CD8-positive, alpha-beta memory T cell (primary cell): ENCODE measurements around the gene SHLD3. TPM values are rescaled to one million over a fixed set of nuclear protein-coding genes. Genes with fewer than 3 reads are reported as not detected.
"Not testable (repeated sequence)": the region's sequence is repeated elsewhere in the genome, so short reads cannot be mapped to it uniquely, and the experiment has no call there.

ENCODE experiments used
- CTCF ChIA-PET: fragments of 350-600 bp; sonication (Branson Sonifier 250); formaldehyde crosslinking; loops from one replicate; lab custom pipeline; 2021; ENCODE audit warnings: antibody characterized with exemption; lab: Charles Lee
- POLR2A ChIA-PET: fragments of 350-600 bp; sonication (Branson Sonifier 250); formaldehyde crosslinking; loops from one replicate; lab custom pipeline; 2021; ENCODE audit warnings: antibody characterized with exemption; lab: Charles Lee
- DNase-seq, 5 donors: peaks; one replicate each; pipeline versions ENCODE4 v3.0.0 to v3.0.0-alpha.2; 2020 to 2022; ENCODE audit warnings: mixed read lengths in 1 of 5
- H3K27ac ChIP-seq: one replicate; pipeline ENCODE4 v1.7.0; 2013; ENCODE audit warnings: low read depth, mild to moderate bottlenecking, low read length, moderate library complexity
- H3K27me3 ChIP-seq: 2 replicates; pipeline ENCODE4 v1.7.0; 2013; ENCODE audit warnings: low read length, mild to moderate bottlenecking; ENCODE audit not compliant: insufficient read depth, poor library complexity, severe bottlenecking
- H3K36me3 ChIP-seq: 2 replicates; pipeline ENCODE4 v1.7.0; 2013; ENCODE audit warnings: mild to moderate bottlenecking, low read length, moderate library complexity; ENCODE audit not compliant: insufficient read depth
- H3K4me1 ChIP-seq: 2 replicates; pipeline ENCODE4 v1.7.0; 2013; ENCODE audit warnings: mild to moderate bottlenecking, low read length, moderate library complexity; ENCODE audit not compliant: insufficient read depth
- H3K4me3 ChIP-seq: 2 replicates; pipeline ENCODE4 v1.7.0; 2013; ENCODE audit warnings: mild to moderate bottlenecking, low read length
- H3K9me3 ChIP-seq: 2 replicates; pipeline ENCODE4 v1.7.0; 2013; ENCODE audit warnings: mild to moderate bottlenecking, low read length
- H3K27ac Mint-ChIP-seq, 8 donors: one replicate each; pipeline ENCODE4 v1.8.0; 2020 to 2021; ENCODE audit warnings: mixed read lengths in 8 of 8, mild to moderate bottlenecking in 6 of 8, inconsistent platforms in 3 of 8, moderate library complexity in 3 of 8
- H3K27me3 Mint-ChIP-seq, 2 donors: one replicate each; pipeline ENCODE4 v1.8.0; 2020 to 2021; ENCODE audit warnings: mixed read lengths in 2 of 2, mild to moderate bottlenecking in 1 of 2, moderate library complexity in 1 of 2
- H3K36me3 Mint-ChIP-seq, 3 donors: one replicate each; pipeline ENCODE4 v1.8.0; 2020 to 2021; ENCODE audit warnings: mixed read lengths in 3 of 3, inconsistent platforms in 1 of 3, mild to moderate bottlenecking in 1 of 3
- H3K4me1 Mint-ChIP-seq, 3 donors: one replicate each; pipeline ENCODE4 v1.8.0; 2020 to 2021; ENCODE audit warnings: mixed read lengths in 3 of 3, inconsistent platforms in 1 of 3, mild to moderate bottlenecking in 1 of 3
- H3K4me3 Mint-ChIP-seq, 7 donors: one replicate each; pipeline ENCODE4 v1.8.0; 2020 to 2021; ENCODE audit warnings: mixed read lengths in 7 of 7, mild to moderate bottlenecking in 6 of 7, moderate library complexity in 4 of 7, inconsistent platforms in 2 of 7
- H3K9me3 Mint-ChIP-seq, 5 donors: one replicate each; pipeline ENCODE4 v1.8.0; 2020 to 2022; ENCODE audit warnings: mixed read lengths in 5 of 5, mild to moderate bottlenecking in 3 of 5, moderate library complexity in 2 of 5, inconsistent platforms in 1 of 5
- polyA plus RNA-seq: library from polyadenylated mRNA; unstranded; fragments of 300-500 nt; fragmentation: Illumina TruSeq; gene quantifications from one replicate; pipeline ENCODE4 v1.2.3, GENCODE V29; 2021
- total RNA-seq, 2 experiments: library from RNA; stranded (reverse); gene quantifications; one replicate each; pipeline ENCODE4 v1.2.3, GENCODE V29; 2021

SHLD3 gene
- total and polyA plus RNA-seq, 3 experiments from 2014 or later: 4.2 to 8.5 (median 8.2) TPM

- H3K27ac ChIP-seq: no peak overlapping the region
- H3K9me3 ChIP-seq: no peaks in the 10 kb centered on the region
- H3K4me3 Mint-ChIP-seq: no peak overlapping the region
- no peaks in the 10 kb centered on the region for H3K4me1 ChIP-seq
- no peaks in the 10 kb centered on the region for H3K27me3 ChIP-seq
- no peak for DNase-seq
- no peak overlapping the region for H3K27ac Mint-ChIP-seq
- H3K9me3 Mint-ChIP-seq: no peaks in the 10 kb centered on the region
- no peaks in the 10 kb centered on the region for H3K4me1 Mint-ChIP-seq
- no peaks in the 10 kb centered on the region for H3K36me3 ChIP-seq
- CTCF ChIA-PET: no interaction called here
- H3K4me3 ChIP-seq: no peak overlapping the region
- no peaks in the 10 kb centered on the region for H3K27me3 Mint-ChIP-seq
- H3K36me3 Mint-ChIP-seq: peaks cover 0 to 57% (median 10%) of the 10 kb centered on the region in 3 donors
- POLR2A ChIA-PET: interaction anchor here (0.6 kb wide), 1 partner anchor 315 kb away, joined by 6 read pairs; no protein-coding TSS in a partner anchor
Observed at GRCh38 chr5:65651144-65651543, 26.3 kb downstream of the SHLD3 start.

- H3K27ac Mint-ChIP-seq: no peak overlapping the region
- ChIA-PET POLR2A (no interaction called here), CTCF (no interaction called here)
- H3K4me3 ChIP-seq: no peak overlapping the region
- H3K4me1 Mint-ChIP-seq: no peaks in the 10 kb centered on the region
- no peaks in the 10 kb centered on the region for H3K36me3 ChIP-seq
- no peaks in the 10 kb centered on the region for H3K9me3 ChIP-seq
- H3K27me3 ChIP-seq: no peaks in the 10 kb centered on the region
- no peak overlapping the region for H3K4me3 Mint-ChIP-seq
- H3K4me1 ChIP-seq: no peaks in the 10 kb centered on the region
- no peak for DNase-seq
- no peaks in the 10 kb centered on the region for H3K9me3 Mint-ChIP-seq
- H3K27me3 Mint-ChIP-seq: no peaks in the 10 kb centered on the region
- peaks cover 0 to 39% (median 11%) of the 10 kb centered on the region in 3 donors for H3K36me3 Mint-ChIP-seq
- no peak overlapping the region for H3K27ac ChIP-seq
Observed at GRCh38 chr5:65654713-65655112, 29.9 kb downstream of the SHLD3 start.

- H3K36me3 Mint-ChIP-seq: peaks cover 0 to 55% (median 9%) of the 10 kb centered on the region in 3 donors
- H3K4me1 ChIP-seq: peaks cover 4% of the 10 kb centered on the region
- no peak overlapping the region for H3K4me3 ChIP-seq
- no peaks in the 10 kb centered on the region for H3K9me3 Mint-ChIP-seq
- CTCF ChIA-PET: no interaction called here
- no peak overlapping the region for H3K4me3 Mint-ChIP-seq
- DNase-seq: no peak
- H3K9me3 ChIP-seq: no peaks in the 10 kb centered on the region
- peaks cover 6% of the 10 kb centered on the region for H3K36me3 ChIP-seq
- peak overlapping the region in 7 of 8 donors; percentile 19 to 85 (median 62) for H3K27ac Mint-ChIP-seq
- POLR2A ChIA-PET: no interaction called here
- H3K27me3 Mint-ChIP-seq: no peaks in the 10 kb centered on the region
- H3K27me3 ChIP-seq: no peaks in the 10 kb centered on the region
- H3K4me1 Mint-ChIP-seq: peaks cover 9 to 17% (median 11%) of the 10 kb centered on the region in 3 donors
- no peak overlapping the region for H3K27ac ChIP-seq
Observed at GRCh38 chr5:65663804-65664521, 39.1 kb downstream of the SHLD3 start.

- Histone ChIP-seq H3K27ac (no peak overlapping the region), H3K4me3 (no peak overlapping the region), H3K4me1 (peaks cover 4% of the 10 kb centered on the region), H3K9me3 (no peaks in the 10 kb centered on the region), H3K27me3 (no peaks in the 10 kb centered on the region), H3K36me3 (peaks cover 30% of the 10 kb centered on the region)
- no peaks in the 10 kb centered on the region for H3K27me3 Mint-ChIP-seq
- H3K36me3 Mint-ChIP-seq: peaks cover 4 to 74% (median 12%) of the 10 kb centered on the region in 3 donors
- peaks cover 6 to 10% (median 8%) of the 10 kb centered on the region in 3 donors for H3K4me1 Mint-ChIP-seq
- no peak overlapping the region for H3K27ac Mint-ChIP-seq
- H3K4me3 Mint-ChIP-seq: no peak overlapping the region
- H3K9me3 Mint-ChIP-seq: no peaks in the 10 kb centered on the region
- ChIA-PET CTCF (no interaction called here), POLR2A (no interaction called here)
- DNase-seq: no peak
Observed at GRCh38 chr5:65668696-65669095, 43.9 kb downstream of the SHLD3 start.

GRCh38 chr5:65672796-65673195 is 48.0 kb downstream of the SHLD3 start:
- Histone ChIP-seq H3K27me3 (no peaks in the 10 kb centered on the region), H3K27ac (no peak overlapping the region), H3K36me3 (peaks cover 44% of the 10 kb centered on the region), H3K4me1 (peaks cover 5% of the 10 kb centered on the region), H3K4me3 (no peak overlapping the region), H3K9me3 (no peaks in the 10 kb centered on the region)
- Mint-ChIP-seq H3K9me3 (no peaks in the 10 kb centered on the region), H3K27ac (peak overlapping the region in 5 of 8 donors; percentile 27 to 54 (median 39)), H3K36me3 (peaks cover 8 to 88% (median 24%) of the 10 kb centered on the region in 3 donors), H3K4me3 (no peak overlapping the region), H3K27me3 (no peaks in the 10 kb centered on the region), H3K4me1 (peaks cover 19 to 23% (median 21%) of the 10 kb centered on the region in 3 donors)
- no peak for DNase-seq
- ChIA-PET CTCF (no interaction called here), POLR2A (no interaction called here)

DNA sequence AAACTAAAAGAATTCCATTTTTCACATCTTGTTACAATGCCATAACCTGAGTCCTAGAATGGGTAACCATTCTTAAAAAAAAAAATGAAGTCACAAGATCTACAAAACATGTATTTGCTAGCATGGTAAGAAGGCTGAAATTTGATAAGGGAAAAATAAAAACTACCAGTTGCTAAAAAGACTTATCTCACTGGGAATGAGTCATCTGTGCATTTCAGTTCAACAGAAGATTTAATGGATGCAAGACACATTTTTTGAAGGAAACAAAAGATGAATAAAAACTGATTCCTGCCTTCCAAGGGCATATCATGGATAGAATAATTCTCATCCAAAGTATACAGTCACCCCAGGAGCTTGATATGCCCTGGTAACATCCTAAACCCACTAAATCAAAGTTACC is 49.9 kb downstream of the SHLD3 start:
- peaks cover 7% of the 10 kb centered on the region for H3K4me1 ChIP-seq
- ChIA-PET POLR2A (no interaction called here), CTCF (no interaction called here)
- H3K36me3 ChIP-seq: peaks cover 42% of the 10 kb centered on the region
- H3K4me1 Mint-ChIP-seq: peaks cover 29 to 35% (median 34%) of the 10 kb centered on the region in 3 donors
- H3K4me3 ChIP-seq: no peak overlapping the region
- H3K9me3 Mint-ChIP-seq: no peaks in the 10 kb centered on the region
- DNase-seq: no peak
- H3K36me3 Mint-ChIP-seq: peaks cover 8 to 98% (median 21%) of the 10 kb centered on the region in 3 donors
- H3K27me3 ChIP-seq: no peaks in the 10 kb centered on the region
- H3K9me3 ChIP-seq: no peaks in the 10 kb centered on the region
- no peak overlapping the region for H3K27ac ChIP-seq
- no peak overlapping the region for H3K4me3 Mint-ChIP-seq
- no peaks in the 10 kb centered on the region for H3K27me3 Mint-ChIP-seq
- H3K27ac Mint-ChIP-seq: peak overlapping the region in 6 of 8 donors; percentile 22 to 72 (median 61)

- H3K9me3 Mint-ChIP-seq, H3K27ac ChIP-seq, CTCF ChIA-PET, H3K27me3 ChIP-seq, POLR2A ChIA-PET, H3K9me3 ChIP-seq, H3K27me3 Mint-ChIP-seq, DNase-seq, H3K4me3 ChIP-seq: not testable (repeated sequence)
- Histone ChIP-seq H3K4me1 (peaks cover 10% of the 10 kb centered on the region), H3K36me3 (peaks cover 38% of the 10 kb centered on the region)
- peaks cover 8 to 98% (median 22%) of the 10 kb centered on the region in 3 donors for H3K36me3 Mint-ChIP-seq
- H3K27ac Mint-ChIP-seq: peak overlapping the region in 5 of 8 donors; percentile 19 to 81 (median 44)
- peak overlapping the region in 1 of 7 donors; percentile 2 for H3K4me3 Mint-ChIP-seq
- peaks cover 35 to 42% (median 36%) of the 10 kb centered on the region in 3 donors for H3K4me1 Mint-ChIP-seq
Observed at GRCh38 chr5:65676056-65676455, 51.2 kb downstream of the SHLD3 start.
